Calu3 (cell line): ENCODE data around the gene NCOA7. TPM values are rescaled to one million over a fixed set of nuclear protein-coding genes. Genes with fewer than 3 reads are reported as not detected.

Experiments used
- BruUV-seq: library from RNA; stranded (reverse); fragments of 400-500 nt; replicated peaks from 2 replicates; lab custom pipeline; 2021; lab: Mats Ljungman, UMichigan
- CTCF ChIA-PET: fragments of 300-600 bp; sonication (Branson Sonifier 250); formaldehyde crosslinking; loops from one replicate; lab custom pipeline; 2022; ENCODE audit warnings: antibody characterized with exemption; lab: Charles Lee
- DNase-seq: peaks from one replicate; pipeline ENCODE4 v3.0.0; 2022
- H3K27ac Mint-ChIP-seq: one replicate; pipeline ENCODE4 v1.8.0; 2022; ENCODE audit warnings: mixed read lengths; ENCODE audit not compliant: unreplicated experiment
- H3K27me3 Mint-ChIP-seq: one replicate; pipeline ENCODE4 v1.8.0; 2022; ENCODE audit warnings: mixed read lengths; ENCODE audit not compliant: unreplicated experiment
- H3K36me3 Mint-ChIP-seq: one replicate; pipeline ENCODE4 v1.8.0; 2022; ENCODE audit warnings: mild to moderate bottlenecking, moderate library complexity, mixed read lengths; ENCODE audit not compliant: insufficient read depth, unreplicated experiment
- H3K4me1 Mint-ChIP-seq: one replicate; pipeline ENCODE4 v1.8.0; 2022; ENCODE audit warnings: mild to moderate bottlenecking, low read depth, mixed read lengths; ENCODE audit not compliant: unreplicated experiment
- H3K4me3 Mint-ChIP-seq: one replicate; pipeline ENCODE4 v1.8.0; 2022; ENCODE audit warnings: mild to moderate bottlenecking, low read depth, moderate library complexity, mixed read lengths; ENCODE audit not compliant: unreplicated experiment
- H3K9me3 Mint-ChIP-seq: one replicate; pipeline ENCODE4 v1.8.0; 2022; ENCODE audit warnings: low read depth, mixed read lengths; ENCODE audit not compliant: unreplicated experiment
- intact Hi-C: fragments of 100-400 bp; cut with micrococcal nuclease; formaldehyde crosslinking; loops from one replicate; pipeline ENCODE4 v1.10.0; 2022; ENCODE audit not compliant: unreplicated experiment
- total RNA-seq: library from RNA; stranded (reverse); gene quantifications from 2 replicates; pipeline ENCODE4 v1.2.3, GENCODE V29; 2022
- TF ChIP-seq, protein P1 (sequence below): fragments of 200-600 bp; IDR thresholded peaks from one replicate; pipeline ENCODE4 v1.8.0; 2022; ENCODE audit warnings: antibody characterized with exemption; ENCODE audit not compliant: unreplicated experiment

NCOA7 gene
- total RNA-seq, 1 experiment from 2014 or later, result 102 TPM

DNA sequence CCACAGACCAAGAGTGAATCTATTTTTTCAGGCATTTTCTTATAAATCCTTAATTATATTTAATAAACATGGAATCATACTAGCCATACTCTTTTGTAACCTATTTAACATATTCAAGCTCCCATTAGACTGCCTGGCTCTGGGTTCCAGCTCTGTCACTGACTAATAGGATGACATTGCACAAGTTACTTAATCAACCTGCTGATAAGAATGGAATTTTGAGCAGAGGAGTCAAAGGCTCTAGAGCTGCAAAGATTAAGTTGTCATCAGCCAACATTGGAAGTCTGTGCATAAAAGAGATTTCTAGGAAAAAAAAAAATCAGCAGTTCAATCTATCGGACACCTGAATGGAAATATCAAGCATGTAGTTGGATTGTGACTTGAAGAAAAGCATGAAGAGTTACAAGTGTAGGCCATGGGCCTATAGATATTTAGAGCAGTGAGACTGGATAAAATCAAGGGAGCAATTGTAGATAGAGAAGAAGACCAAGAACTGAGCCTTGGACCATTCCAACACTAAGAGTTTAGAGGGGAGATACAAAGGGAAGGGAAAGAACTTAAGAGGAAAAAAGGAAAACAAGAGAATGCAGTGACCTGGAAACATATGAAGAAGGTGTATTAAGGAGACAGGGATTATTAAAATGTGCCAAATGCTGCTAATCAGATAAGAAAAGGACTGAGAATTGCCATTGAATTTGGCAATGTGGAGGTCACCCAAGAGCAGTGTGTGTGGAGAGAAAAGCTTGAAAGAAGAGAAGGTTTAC, 154.8 kb downstream of the NCOA7 start:
- TF ChIP-seq, protein P1, sequence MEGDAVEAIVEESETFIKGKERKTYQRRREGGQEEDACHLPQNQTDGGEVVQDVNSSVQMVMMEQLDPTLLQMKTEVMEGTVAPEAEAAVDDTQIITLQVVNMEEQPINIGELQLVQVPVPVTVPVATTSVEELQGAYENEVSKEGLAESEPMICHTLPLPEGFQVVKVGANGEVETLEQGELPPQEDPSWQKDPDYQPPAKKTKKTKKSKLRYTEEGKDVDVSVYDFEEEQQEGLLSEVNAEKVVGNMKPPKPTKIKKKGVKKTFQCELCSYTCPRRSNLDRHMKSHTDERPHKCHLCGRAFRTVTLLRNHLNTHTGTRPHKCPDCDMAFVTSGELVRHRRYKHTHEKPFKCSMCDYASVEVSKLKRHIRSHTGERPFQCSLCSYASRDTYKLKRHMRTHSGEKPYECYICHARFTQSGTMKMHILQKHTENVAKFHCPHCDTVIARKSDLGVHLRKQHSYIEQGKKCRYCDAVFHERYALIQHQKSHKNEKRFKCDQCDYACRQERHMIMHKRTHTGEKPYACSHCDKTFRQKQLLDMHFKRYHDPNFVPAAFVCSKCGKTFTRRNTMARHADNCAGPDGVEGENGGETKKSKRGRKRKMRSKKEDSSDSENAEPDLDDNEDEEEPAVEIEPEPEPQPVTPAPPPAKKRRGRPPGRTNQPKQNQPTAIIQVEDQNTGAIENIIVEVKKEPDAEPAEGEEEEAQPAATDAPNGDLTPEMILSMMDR, result no peak
- BruUV-seq, result TSS peak; percentile 80
- CTCF ChIA-PET, result interaction anchor here (0.5 to 3.4 kb wide), 3 partner anchors 11 to 95 kb away, joined by 3 to 18 read pairs (median 11); partner anchors contain the start of gene HINT3
- intact Hi-C loops, result loop anchor here (1.0 to 5.0 kb wide), 2 partner anchors 25 to 78 kb away; no protein-coding TSS in a partner anchor
- peaks cover 9% of the 10 kb centered on the region for H3K36me3 Mint-ChIP-seq
- H3K27me3 Mint-ChIP-seq, result no peaks in the 10 kb centered on the region
- DNase-seq, result no peak
- H3K4me1 Mint-ChIP-seq, result peaks cover 54% of the 10 kb centered on the region
- peak overlapping the region; percentile 95 for H3K27ac Mint-ChIP-seq
- H3K9me3 Mint-ChIP-seq, result no peaks in the 10 kb centered on the region
- peak overlapping the region; percentile 35 for H3K4me3 Mint-ChIP-seq

DNA sequence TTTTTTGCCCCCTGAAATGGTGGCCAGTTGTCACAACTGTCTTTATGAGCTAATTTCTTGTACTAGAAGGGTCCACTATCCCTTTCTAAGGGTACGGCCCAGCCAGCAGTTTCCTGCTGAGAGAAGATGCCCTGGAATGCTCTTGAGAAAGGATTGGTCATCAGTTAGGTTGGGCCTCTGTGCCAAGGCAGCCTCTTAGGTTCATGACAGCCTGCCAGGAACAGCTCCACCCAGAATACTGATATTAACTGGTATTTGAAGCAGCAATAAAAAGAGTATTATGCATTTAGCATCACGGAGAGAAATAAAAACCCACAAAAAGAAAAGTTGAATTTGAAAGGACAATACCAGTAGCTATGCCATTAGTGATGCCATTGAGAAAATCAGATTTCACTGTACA, 156.9 kb downstream of the NCOA7 start:
- Mint-ChIP-seq H3K4me1 (peaks cover 69% of the 10 kb centered on the region), H3K4me3 (no peak overlapping the region), H3K27me3 (no peaks in the 10 kb centered on the region), H3K27ac (peak overlapping the region; percentile 95), H3K9me3 (peaks cover 6% of the 10 kb centered on the region), H3K36me3 (peaks cover 9% of the 10 kb centered on the region)
- no peak for DNase-seq
- no TSS peak for BruUV-seq
- TF ChIP-seq, protein P1, result no peak
- CTCF ChIA-PET, result interaction anchor here (1.2 to 3.4 kb wide), 2 partner anchors 9 to 12 kb away, joined by 3 to 18 read pairs; partner anchors contain the start of gene HINT3
- intact Hi-C loops, result loop anchor here (5.0 kb wide), 1 partner anchor 80 kb away; no protein-coding TSS in a partner anchor

DNA sequence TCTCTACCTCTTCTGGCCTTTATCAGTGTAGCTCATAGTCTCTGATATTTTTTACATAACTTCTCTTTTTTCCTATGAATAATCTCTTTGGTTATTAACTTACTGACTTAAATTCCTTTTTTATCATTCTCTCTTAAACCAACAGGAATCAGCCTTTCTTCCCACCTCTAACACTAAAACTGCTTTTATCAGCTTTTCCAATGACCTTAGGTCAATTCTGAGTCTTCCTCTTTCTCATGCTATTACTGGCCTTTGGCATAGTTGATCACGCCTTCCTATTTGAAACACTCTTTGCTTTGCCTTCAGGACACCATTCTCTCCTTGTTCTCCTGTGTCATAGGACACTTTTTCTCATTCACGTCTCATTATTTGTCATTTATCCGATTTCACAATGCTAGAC, 157.7 kb downstream of the NCOA7 start:
- intact Hi-C loops, result loop anchor here (5.0 kb wide), 1 partner anchor 81 kb away; no protein-coding TSS in a partner anchor
- Mint-ChIP-seq H3K4me3 (no peak overlapping the region), H3K4me1 (peaks cover 61% of the 10 kb centered on the region), H3K27me3 (no peaks in the 10 kb centered on the region), H3K36me3 (peaks cover 9% of the 10 kb centered on the region), H3K27ac (peak overlapping the region; percentile 45), H3K9me3 (peaks cover 6% of the 10 kb centered on the region)
- TF ChIP-seq, protein P1, result no peak
- CTCF ChIA-PET, result interaction anchor here (1.2 to 3.4 kb wide), 2 partner anchors 8 to 11 kb away, joined by 3 to 18 read pairs; partner anchors contain the start of gene HINT3
- DNase-seq, result no peak
- no TSS peak for BruUV-seq

DNA sequence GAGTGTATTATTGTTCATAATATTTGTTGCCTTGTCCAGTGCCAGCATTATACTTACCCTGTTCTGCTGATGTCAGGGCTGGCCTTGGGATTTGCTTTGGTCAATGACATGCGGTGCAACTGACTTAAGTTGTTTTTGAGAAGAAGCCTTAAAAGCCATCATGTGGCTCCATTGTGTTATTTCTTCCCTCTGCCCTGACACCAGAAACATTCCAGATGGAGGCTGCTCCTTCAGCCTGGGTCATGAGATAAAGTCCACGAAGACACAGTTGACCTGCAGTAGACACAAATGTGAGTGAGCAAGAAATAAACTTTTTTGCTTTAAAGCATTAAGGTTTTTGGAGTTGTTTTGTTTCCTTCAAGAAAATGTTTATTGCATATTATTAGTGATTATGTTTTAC, 158.3 kb downstream of the NCOA7 start:
- BruUV-seq, result no TSS peak
- intact Hi-C loops, result loop anchor here (5.0 kb wide), 1 partner anchor 82 kb away; no protein-coding TSS in a partner anchor
- Mint-ChIP-seq H3K4me1 (peaks cover 54% of the 10 kb centered on the region), H3K9me3 (peaks cover 6% of the 10 kb centered on the region), H3K27me3 (no peaks in the 10 kb centered on the region), H3K27ac (peak overlapping the region; percentile 45), H3K36me3 (peaks cover 9% of the 10 kb centered on the region), H3K4me3 (no peak overlapping the region)
- DNase-seq, result no peak
- CTCF ChIA-PET, result no interaction called here
- TF ChIP-seq, protein P1, result no peak
